SK-N-SH treated with all-trans-retinoic acid at 6 μM for 48 hours (cell line): ENCODE measurements around the gene SORL1.

Source experiments
- ZC3H10 ChIP-seq: fragments of 250-450 bp; sonication (Bioruptor Pico); IDR thresholded peaks from 2 replicates; pipeline ENCODE4 v1.5.1; 2021; ENCODE audit warnings: mild to moderate bottlenecking, moderate library complexity
- ZFP3 ChIP-seq: fragments of 250-450 bp; sonication (Bioruptor Pico); IDR thresholded peaks from 2 replicates; pipeline ENCODE4 v1.5.0; 2020; ENCODE audit warnings: mild to moderate bottlenecking, moderate library complexity

DNA sequence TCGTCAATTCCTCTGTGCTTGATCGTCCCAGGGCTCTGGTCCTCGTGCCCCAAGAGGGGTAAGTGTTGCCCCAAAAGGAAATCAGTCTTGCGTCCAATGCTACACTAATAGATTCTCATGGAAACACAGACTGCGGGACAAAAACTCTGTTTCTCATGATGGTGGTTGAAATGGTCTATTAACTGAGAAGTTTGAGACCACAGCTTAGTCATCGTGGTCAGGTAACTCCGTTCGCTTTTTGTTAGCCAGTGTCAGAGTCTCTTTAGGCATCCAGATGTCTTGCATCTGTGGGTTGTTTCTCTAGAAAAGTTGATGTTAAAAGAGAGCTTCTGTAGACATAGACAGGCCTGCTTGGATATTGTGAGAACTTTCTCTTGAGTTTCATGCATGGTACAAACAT, 105.2 kb downstream of the SORL1 start:
- TF ChIP-seq ZC3H10 (CRISPR knock-in tag) = no peak
- TF ChIP-seq ZFP3 (CRISPR knock-in tag) = no peak
